HepG2 (cell line): ENCODE results near the gene MFSD12. TPM values are rescaled to one million over a fixed set of nuclear protein-coding genes. Genes with fewer than 3 reads are reported as not detected.

Experiments used
- CSRNP1 ChIP-seq: sonication (generic); formaldehyde crosslinking; IDR thresholded peaks from 2 replicates; pipeline ENCODE4 v1.8.1; 2023; ENCODE audit warnings: mild to moderate bottlenecking, missing genetic modification reagents
- GTF2F1 ChIP-seq: fragments of 150-350 bp; IDR thresholded peaks from 2 replicates; pipeline ENCODE4 v1.6.1; 2014; ENCODE audit warnings: low read length
- HNF4A ChIP-seq: sonication (generic); formaldehyde crosslinking; IDR thresholded peaks from 2 replicates; pipeline ENCODE4 v1.4.0; 2020; ENCODE audit warnings: missing genetic modification reagents
- JUN ChIP-seq: sonication (generic); formaldehyde crosslinking; IDR thresholded peaks from 2 replicates; pipeline ENCODE4 v1.4.0; 2020; ENCODE audit warnings: mild to moderate bottlenecking, missing genetic modification reagents
- MXD4 ChIP-seq: IDR thresholded peaks from 2 replicates; pipeline ENCODE4 v1.6.1; 2016; ENCODE audit warnings: mild to moderate bottlenecking, missing biosample characterization, missing genetic modification reagents
- PHF8 ChIP-seq: sonication (generic); formaldehyde crosslinking; IDR thresholded peaks from 2 replicates; pipeline ENCODE4 v1.5.0; 2020; ENCODE audit warnings: missing genetic modification reagents
- SIN3B ChIP-seq: fragments of 150-350 bp; IDR thresholded peaks from 2 replicates; pipeline ENCODE4 v1.6.1; 2014; ENCODE audit warnings: low read length
- STAT5B ChIP-seq: sonication (generic); formaldehyde crosslinking; IDR thresholded peaks from 2 replicates; pipeline ENCODE4 v1.4.0; 2020; ENCODE audit warnings: missing genetic modification reagents
- TBX2 ChIP-seq: sonication (generic); formaldehyde crosslinking; IDR thresholded peaks from 2 replicates; pipeline ENCODE4 v1.5.0; 2020; ENCODE audit warnings: missing genetic modification reagents, mild to moderate bottlenecking, borderline replicate concordance
- TMF1 ChIP-seq: sonication (generic); formaldehyde crosslinking; IDR thresholded peaks from 2 replicates; pipeline ENCODE4 v1.8.1; 2022; ENCODE audit warnings: low read depth, missing genetic modification reagents
- YY1 ChIP-seq: IDR thresholded peaks from 2 replicates; pipeline ENCODE4 v1.6.1; 2011; ENCODE audit warnings: low read length, low read depth, moderate library complexity, mild to moderate bottlenecking; ENCODE audit not compliant: insufficient read depth, insufficient replicate concordance
- ZNF235 ChIP-seq: sonication (generic); formaldehyde crosslinking; IDR thresholded peaks from 2 replicates; pipeline ENCODE4 v1.8.1; 2023; ENCODE audit warnings: mild to moderate bottlenecking, missing genetic modification reagents, borderline replicate concordance
- ZNF333 ChIP-seq: sonication (generic); formaldehyde crosslinking; IDR thresholded peaks from 2 replicates; pipeline ENCODE4 v1.4.0; 2020; ENCODE audit warnings: mild to moderate bottlenecking, missing genetic modification reagents, borderline replicate concordance
- ZNF503 ChIP-seq: sonication (generic); formaldehyde crosslinking; IDR thresholded peaks from 2 replicates; pipeline ENCODE4 v1.4.0; 2020; ENCODE audit warnings: missing genetic modification reagents
- ZNF546 ChIP-seq: sonication (generic); formaldehyde crosslinking; conservative IDR thresholded peaks from 2 replicates; pipeline ENCODE4 v1.8.1; 2023; ENCODE audit warnings: mild to moderate bottlenecking, missing genetic modification reagents
- ZNF660 ChIP-seq: sonication (generic); formaldehyde crosslinking; IDR thresholded peaks from 2 replicates; pipeline ENCODE4 v1.5.1; 2020; ENCODE audit warnings: mild to moderate bottlenecking, low read depth, missing genetic modification reagents, borderline replicate concordance
- polyA plus RNA-seq, 8 experiments: library from polyadenylated mRNA; depleted of rRNA in 3 of 8; stranded (reverse) in 7 of 8; unstranded in 1 of 8; fragments of >200 nt; fragmentation: Illumina TruSeq in 4 of 8; extraction: Trizol in 4 of 8; gene quantifications; 2 replicates each; pipeline versions ENCODE4 v1.2.1 to v1.2.3, GENCODE V29; 2011 to 2016; ENCODE audit warnings: low read depth in 4 of 8, missing spikeins in 1 of 8, mixed read lengths in 1 of 8; ENCODE audit not compliant: insufficient read depth in 1 of 8
- total RNA-seq, 5 experiments: library from RNA; depleted of rRNA; stranded (reverse); fragments of >200 nt; fragmentation: Illumina TruSeq; extraction: Trizol; gene quantifications; 2 replicates each; pipeline ENCODE4 v1.2.3, GENCODE V29; 2016; ENCODE audit warnings: low read depth in 1 of 5

Gene MFSD12
- total and polyA plus RNA-seq, 2 of the 13 experiments (the other 11 are each of a cell fraction or from before 2014, with no cell fraction given), result 27.2 to 29.1 TPM

- TF ChIP-seq MXD4 (CRISPR knock-in tag) (no peak), CSRNP1 (CRISPR knock-in tag) (peak; percentile 45; the same call in 1 of the 2 replicates), ZNF546 (CRISPR knock-in tag) (0 out of 2 replicates have a peak, but pooled peaks have one; percentile 50), ZNF503 (CRISPR knock-in tag) (no peak), HNF4A (CRISPR knock-in tag) (no peak), ZNF235 (CRISPR knock-in tag) (peak; percentile 64; the same call in 1 of the 2 replicates), ZNF660 (CRISPR knock-in tag) (no peak), JUN (no peak), TBX2 (no peak), GTF2F1 (no peak), PHF8 (CRISPR knock-in tag) (0 out of 2 replicates have a peak, but pooled peaks have one; percentile 15), YY1 (peak; percentile 57), TMF1 (CRISPR knock-in tag) (no peak), SIN3B (no peak), STAT5B (CRISPR knock-in tag) (no peak), ZNF333 (CRISPR knock-in tag) (0 out of 2 replicates have a peak, but pooled peaks have one; percentile 29)
- TF ChIP-seq, all 625 proteins: peak for 29
Measured at GRCh38 chr19:3573162-3573857, 15.9 kb upstream of the MFSD12 start (continued).
